H1 (cell line): ENCODE data around the gene SEMA5B.
A peak's percentile ranks its signal among the peaks of the same experiment; 100 is the strongest.

Experiments used
- CREB1 ChIP-seq: IDR thresholded peaks from 2 replicates; pipeline ENCODE4 v1.6.1; 2012; ENCODE audit warnings: inconsistent platforms
- RBBP5 ChIP-seq: IDR thresholded peaks from 2 replicates; pipeline ENCODE4 v1.7.1; 2012; ENCODE audit warnings: low read depth, mild to moderate bottlenecking, inconsistent platforms, low read length, moderate library complexity, borderline replicate concordance
- TAF1 ChIP-seq: IDR thresholded peaks from 2 replicates; pipeline ENCODE4 v1.6.1; 2011; ENCODE audit warnings: mild to moderate bottlenecking, low read depth, low read length
- TF ChIP-seq, protein P1 (sequence below), 3 experiments: IDR thresholded peaks; 1 replicate in 2 of 3; 2 replicates in 1 of 3; pipeline versions ENCODE4 v1.5.1 to v1.6.1; 2011; ENCODE audit warnings: low read length in 3 of 3, mild to moderate bottlenecking in 3 of 3, inconsistent platforms in 2 of 3, low read depth in 1 of 3, moderate library complexity in 1 of 3; ENCODE audit not compliant: insufficient read depth in 1 of 3; ENCODE audit errors: control extremely low read depth in 1 of 3
- TF ChIP-seq, protein P2 (sequence below): IDR thresholded peaks from 2 replicates; pipeline ENCODE4 v1.6.1; 2011; ENCODE audit warnings: low read length, improper control_type of control experiment

DNA sequence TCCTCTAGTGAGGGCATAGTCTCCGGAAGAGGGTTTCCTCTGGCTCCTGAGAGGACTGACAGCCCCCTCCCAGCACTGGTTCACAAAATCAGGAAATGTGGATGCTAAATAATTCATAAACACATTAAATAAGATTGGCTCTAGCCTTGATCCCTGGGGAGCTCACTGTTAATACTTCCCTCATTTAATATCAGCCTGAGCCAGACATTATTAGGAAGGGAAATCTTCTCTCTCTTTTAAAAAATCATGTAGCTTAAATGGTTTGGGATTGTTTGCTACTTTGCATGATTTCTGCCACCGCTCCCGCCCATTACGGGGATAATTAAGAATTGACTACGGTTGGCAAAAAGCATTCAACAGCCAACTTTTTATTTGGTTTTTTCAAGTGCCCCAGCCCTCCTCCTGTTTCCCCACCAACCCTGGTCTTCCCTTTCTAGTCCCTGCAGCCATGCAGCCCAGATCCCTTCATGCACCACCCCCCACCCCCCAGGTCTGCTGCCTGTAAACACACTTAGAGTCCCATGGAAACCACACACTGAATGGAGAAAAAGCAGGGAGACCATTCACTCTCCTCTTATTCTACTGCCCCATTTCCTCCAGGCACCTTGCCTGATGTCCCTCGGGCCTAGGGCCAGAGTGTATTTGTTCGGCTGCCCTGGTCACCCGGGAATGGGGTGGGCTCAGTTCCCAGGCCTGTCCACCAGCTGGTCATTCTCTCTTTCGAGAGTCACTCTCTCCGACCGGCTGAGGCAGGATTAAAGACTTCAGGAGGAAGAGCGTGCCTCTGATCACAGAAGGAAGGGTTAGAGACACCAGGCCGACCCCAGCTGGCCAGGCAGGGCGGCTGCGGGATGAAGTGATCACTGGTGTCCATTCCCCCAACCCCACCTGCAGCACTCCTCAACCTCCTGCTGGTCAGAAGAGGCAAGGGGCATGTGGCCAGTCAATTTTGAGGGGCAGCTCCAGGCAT lies 45.1 kb downstream of the SEMA5B start:
- no peak for TF ChIP-seq RBBP5
- TF ChIP-seq, protein P1, sequence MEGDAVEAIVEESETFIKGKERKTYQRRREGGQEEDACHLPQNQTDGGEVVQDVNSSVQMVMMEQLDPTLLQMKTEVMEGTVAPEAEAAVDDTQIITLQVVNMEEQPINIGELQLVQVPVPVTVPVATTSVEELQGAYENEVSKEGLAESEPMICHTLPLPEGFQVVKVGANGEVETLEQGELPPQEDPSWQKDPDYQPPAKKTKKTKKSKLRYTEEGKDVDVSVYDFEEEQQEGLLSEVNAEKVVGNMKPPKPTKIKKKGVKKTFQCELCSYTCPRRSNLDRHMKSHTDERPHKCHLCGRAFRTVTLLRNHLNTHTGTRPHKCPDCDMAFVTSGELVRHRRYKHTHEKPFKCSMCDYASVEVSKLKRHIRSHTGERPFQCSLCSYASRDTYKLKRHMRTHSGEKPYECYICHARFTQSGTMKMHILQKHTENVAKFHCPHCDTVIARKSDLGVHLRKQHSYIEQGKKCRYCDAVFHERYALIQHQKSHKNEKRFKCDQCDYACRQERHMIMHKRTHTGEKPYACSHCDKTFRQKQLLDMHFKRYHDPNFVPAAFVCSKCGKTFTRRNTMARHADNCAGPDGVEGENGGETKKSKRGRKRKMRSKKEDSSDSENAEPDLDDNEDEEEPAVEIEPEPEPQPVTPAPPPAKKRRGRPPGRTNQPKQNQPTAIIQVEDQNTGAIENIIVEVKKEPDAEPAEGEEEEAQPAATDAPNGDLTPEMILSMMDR (IDR thresholded peaks at IDR 0.05; ENCODE audit: control extremely low read depth in 1 of 3, insufficient read depth in 1 of 3, low read depth in 1 of 3, low read length in 3 of 3), result peak in 2 of 3 experiments; percentile 40; a peak in 3 of 4 replicates
- TF ChIP-seq TAF1, result no peak
- TF ChIP-seq CREB1, result no peak
- TF ChIP-seq, protein P2, sequence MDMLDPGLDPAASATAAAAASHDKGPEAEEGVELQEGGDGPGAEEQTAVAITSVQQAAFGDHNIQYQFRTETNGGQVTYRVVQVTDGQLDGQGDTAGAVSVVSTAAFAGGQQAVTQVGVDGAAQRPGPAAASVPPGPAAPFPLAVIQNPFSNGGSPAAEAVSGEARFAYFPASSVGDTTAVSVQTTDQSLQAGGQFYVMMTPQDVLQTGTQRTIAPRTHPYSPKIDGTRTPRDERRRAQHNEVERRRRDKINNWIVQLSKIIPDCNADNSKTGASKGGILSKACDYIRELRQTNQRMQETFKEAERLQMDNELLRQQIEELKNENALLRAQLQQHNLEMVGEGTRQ, result no peak
